ENCODE results near the gene ATF4.

ATF4 gene

DNA sequence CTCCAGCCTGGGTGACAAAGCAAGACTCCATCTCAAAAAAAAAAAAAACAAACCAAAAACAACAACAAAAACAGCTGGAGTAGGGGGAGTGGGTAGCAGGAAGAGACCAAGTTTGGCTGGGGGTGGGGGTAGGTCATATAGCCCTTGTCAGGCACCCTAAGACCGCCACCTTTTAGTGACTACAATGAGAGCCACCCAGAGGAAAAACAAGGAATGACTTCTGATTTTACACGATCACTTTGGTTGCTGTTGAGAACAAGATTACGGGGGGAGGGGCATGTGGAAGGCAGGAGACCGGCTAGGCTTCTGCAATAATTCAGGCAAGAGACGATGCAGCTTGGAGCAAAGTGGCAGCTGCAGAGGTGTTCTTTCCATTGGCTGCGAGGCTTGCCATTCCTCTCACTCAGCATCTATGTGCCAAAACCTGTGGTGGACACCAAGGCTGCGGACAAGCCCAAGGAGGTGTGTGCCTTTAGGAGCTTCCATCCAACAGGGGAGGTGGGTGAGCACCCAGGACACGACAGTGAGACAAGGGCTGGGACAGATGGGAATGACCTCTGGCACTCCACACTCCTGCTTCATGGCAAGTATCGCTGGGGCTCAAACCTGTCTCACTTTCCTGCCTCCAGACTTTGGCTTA is 10.4 kb downstream of the ATF4 start:
- no peak for DNase-seq

DNA sequence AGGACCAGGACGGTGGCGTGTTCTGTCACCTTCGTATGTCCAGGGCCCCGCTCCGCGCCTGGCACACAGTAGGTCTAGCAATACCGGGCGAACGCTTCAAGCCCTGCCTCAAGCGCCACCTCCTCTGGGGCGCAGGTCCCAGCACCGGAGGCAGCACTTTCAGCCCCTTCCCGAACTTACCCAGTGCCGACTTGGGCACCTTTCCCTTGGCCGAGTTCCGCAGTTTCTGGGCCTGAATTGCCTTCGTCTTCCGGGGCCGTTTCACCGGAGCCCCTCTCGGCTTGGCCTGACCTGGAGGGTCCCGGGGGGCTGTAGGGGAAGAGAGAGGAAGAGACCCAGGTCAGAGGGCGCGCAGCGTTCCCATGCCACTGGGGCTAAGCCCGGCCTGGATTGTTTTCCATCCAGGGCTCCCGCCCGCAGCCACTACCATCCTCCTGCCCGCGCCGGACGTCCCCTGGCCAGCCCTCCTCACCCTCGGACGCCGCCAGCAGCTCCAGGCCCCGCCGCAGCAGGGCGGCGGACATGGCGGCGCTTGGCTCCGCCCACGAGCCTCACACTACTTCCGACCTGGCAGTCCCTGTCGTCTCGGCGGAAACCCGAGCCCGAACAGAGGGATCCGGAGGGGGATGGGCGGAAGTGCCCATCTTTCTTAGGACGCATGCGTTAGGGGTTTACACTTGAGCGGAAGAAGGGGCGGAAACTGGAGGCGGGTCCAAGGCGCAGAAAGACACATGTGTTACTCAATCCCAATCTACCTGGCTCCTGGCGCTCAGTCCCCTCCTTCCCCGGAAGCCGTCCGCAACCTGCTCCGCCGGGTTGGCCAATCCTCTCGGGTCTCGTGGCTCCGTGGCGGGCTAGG is 12.1 kb downstream of the ATF4 start, which contains the start of gene RPS19BP1:
RPS19BP1 (minus strand) TSS at position 534 of the 859 bp plus-strand sequence; CDS start at position 524, 10 bp downstream.
- peak; percentile 99 for DNase-seq

GRCh38 chr22:39534092-39534506 is 13.7 kb downstream of the ATF4 start:
- no peak for DNase-seq

DNA sequence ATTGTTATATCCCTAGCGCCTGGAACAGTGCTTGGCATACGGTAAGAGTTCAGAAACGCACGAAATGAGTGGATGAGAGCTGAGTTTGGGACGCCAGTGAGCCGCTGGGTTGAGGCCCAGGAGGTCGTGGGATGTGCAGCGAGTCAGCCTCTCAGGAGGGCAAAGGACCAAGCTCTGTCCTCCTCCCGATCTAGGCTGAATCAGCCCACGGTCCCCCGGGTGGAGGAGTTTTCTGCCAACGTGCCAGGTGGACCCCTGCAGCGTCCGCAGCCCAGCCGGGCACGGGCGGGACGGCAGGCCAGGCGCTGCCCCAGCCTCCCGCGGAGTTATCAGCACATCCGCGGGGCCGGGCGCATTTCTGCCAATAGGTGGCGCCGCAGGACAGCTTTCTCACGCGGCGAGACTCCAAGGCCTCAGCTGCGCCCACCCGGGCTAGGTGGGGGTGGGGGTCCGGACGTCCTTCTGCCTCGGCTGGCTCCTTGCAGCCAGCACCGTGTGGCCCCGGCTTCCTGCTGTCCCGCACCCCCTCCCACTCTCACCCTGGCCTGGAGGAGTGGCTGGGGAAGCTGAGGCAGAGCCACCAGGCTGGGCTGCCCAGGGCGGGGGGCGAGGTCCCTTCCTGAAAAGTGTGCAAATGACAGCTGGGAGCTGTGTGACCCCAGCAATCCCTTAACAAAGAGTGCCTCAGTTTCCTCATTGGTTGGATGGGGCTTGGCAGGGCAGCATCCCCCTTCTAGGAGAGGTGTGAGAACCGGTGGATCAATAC is 14.4 kb downstream of the ATF4 start:
- peak; percentile 62 for DNase-seq

DNA sequence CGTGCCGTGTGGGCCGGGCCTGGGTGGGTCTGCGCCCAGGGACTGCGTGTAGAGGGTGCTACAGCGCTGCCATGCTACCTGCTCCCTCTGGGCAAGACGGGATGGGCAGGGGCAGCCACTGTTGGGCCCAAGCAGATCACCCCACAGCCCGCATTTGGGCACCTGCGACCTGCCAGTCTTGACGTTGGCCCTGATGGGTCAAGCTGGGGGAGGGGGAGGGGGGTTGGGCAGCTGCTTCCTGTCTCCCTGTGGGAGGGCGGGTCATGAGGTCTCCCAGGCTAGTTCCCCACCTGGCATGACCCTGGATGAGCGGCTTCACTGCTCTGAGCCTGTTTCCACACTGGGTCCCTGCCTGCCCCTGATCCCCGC is 15.0 kb downstream of the ATF4 start:
- DNase-seq: no peak

- no peak for DNase-seq
Observed at GRCh38 chr22:39535831-39536449, 15.6 kb downstream of the ATF4 start.

- DNase-seq: no peak
Observed at GRCh38 chr22:39536711-39537110, 16.3 kb downstream of the ATF4 start.

DNA sequence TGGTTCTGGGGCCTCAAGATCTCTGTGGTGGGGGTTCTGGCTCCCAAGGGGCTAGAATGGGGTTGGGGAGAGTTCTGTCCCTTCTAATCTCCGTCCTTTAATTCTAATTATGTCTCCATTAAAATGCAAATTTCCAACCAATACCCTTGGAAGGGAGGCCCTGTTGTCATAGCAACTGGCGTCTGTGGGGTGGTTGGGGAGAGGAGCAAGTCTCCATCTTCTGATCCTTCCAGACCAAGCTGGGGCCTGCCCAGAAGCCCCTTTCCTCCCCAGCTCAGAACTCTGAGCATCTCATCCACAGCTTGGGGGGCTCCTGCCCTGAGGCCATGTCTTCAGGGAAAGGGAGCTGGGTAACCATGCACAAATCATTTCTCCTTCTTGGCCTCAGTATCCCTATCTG is 17.6 kb downstream of the ATF4 start:
- DNase-seq: no peak

DNA sequence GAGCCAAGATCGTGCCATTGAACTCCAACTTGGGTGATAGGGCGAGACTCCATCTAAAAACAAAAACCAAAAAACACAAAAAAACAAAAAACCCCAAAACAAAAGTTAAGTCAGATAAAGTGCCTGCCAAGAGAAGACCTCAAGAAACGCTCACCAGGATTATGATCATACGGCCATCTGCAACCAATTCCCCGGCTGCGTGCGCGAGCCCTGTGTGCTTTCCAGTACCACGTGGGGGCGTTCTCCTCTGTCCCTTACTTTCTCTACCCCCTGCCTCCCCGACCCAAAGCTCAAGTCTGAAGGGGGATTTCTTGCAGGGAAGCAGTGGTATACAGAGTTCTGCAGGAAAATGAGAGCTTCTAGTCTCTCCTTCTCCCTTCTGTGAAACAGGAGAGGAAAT is 22.7 kb downstream of the ATF4 start:
- DNase-seq: no peak

DNA sequence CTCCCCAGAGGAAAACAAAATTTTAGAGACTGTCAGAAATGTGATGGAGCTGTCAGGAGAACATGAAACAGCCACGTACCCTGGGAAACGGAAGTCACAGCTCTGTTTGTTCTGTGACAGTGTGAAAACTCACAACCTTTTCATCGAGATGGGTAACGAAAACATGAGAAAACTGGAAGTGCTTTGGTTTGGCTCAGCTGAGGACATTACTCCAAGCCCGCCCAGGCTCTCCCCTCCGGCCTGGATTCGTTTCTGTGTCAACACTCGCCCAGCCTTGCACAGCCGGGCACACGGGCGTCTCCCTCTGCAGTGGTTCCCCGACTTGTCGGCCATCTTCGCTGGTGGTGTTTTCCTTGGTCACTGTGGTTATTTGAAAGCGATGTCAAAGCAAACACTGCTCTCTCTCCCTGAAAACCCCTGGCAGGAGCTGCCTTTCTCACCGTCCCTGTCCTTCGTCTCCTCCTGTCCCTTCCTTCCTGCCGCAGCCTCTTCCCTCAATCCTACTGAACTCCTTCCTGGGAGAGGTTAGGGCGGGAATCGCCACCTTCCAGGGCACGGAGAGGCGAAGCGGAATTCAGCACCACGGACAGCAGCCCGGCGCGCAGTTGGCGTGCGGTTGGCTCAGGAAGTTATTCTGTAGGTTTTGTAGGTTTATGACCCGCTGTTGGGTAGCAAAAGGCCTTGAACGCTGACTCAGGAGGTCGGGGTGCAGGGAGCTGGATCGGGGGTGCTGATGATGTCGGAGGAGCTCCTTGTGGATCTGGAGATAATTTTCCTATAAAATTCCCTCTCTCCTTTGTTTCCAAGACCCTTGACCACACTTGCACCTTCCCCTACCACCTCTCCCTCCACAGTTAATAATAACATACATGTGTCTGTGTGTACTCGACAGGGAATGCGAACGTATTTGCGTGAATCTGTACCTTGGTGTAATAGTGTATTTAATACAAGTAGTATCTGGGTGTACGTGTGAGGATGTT is 25.3 kb downstream of the ATF4 start:
- DNase-seq: peak; percentile 51

DNA sequence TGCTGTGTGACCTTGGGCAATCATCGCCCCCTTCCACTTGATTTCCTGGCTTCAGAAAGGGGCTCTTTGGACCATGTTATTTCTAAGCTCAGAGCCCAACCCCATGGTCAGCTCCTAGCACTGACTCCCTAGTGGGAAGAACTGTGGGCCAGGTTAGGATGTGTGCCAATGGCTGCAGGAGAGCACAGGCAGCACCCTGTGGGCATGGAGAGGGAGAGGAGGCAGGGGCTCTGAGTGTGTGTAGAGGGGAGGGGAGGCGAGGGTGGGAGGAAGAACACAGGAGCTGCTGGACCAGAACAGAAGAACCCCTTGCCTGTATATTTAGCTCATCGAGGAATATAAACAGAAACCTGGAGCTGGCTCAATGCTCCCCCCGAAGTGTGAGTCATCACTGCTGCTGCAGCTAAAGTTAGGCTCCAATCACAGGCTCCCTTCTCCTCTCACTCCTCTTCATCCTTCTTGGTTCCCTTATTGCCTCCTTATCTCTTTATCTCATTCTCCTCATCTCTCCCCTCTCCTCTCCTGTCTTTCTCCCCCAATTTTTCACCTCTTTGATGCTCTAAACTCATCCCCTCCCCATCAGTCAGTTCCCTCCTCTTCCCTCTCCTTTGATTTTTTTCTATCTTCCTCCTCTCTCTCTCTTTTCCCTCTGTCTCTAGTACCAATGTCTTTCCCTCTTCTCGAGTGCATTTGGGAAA is 26.7 kb downstream of the ATF4 start:
- DNase-seq: no peak

GRCh38 chr22:39547587-39547947 is 27.2 kb downstream of the ATF4 start:
- no peak for DNase-seq

DNA sequence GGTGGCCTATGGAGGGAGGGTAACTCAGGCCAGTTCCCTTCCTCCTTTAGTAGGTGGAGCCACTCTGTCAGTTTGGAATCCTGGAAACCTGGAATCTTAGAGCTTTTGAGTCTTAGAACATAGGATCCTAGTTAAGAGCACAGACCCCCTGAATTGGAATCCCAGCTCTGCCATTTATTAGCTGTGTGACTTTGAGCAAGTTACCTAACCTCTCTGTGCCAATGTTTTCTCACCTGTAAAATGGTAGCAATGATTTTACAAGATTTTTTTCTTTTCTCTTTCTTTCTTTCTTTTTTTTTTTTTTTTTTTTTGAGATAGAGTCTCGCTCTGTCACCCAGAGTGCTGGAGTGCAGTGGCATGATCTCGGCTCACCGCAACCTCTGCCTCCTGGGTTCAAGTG is 33.1 kb downstream of the ATF4 start:
- no peak for DNase-seq

GRCh38 chr22:39554151-39554550 is 33.8 kb downstream of the ATF4 start:
- no peak for DNase-seq

DNA sequence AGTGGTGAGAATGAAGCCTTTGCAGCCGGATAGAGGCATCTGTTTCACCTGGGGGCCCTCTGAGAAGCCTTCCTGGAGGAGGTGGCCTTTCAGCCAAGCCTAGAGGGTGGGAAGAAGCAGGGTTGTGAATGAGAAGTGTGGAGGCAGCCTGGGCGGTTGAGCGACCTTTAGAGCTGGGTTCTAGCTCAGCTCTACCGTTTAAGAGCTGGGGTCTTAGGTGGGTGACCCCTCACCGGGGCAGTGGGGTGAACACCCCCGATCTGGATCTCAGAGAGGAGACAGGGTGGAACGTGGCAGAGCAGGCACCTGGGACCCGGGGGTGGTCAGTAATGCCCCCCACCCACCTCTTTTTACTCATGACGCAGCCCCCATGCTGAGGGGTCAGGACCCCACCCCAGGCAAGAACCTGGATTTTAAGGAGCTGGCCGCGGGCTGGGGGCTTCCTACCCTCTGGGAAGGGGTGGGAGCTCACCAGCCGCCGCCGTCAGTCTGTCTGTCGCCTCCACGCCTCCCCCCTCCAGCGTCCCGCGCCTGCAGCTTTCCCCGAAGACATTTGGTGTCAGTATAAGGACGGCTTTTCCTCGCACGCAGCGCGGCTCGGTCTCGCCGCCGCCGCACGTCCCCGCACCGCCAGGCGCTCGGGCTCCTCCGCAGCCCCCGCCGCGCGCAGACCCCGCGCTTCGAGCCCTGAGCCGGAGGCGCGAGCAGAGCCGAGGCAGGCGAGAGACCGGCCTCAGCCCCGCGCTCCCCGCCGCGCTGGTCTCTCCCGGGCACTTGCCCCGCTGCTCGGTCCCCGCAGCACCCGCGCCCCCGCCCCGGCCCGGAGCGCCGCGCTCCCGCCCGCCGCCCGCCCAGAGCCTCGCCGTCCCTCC is 36.8 kb downstream of the ATF4 start:
- DNase-seq: peak; percentile 26

DNA sequence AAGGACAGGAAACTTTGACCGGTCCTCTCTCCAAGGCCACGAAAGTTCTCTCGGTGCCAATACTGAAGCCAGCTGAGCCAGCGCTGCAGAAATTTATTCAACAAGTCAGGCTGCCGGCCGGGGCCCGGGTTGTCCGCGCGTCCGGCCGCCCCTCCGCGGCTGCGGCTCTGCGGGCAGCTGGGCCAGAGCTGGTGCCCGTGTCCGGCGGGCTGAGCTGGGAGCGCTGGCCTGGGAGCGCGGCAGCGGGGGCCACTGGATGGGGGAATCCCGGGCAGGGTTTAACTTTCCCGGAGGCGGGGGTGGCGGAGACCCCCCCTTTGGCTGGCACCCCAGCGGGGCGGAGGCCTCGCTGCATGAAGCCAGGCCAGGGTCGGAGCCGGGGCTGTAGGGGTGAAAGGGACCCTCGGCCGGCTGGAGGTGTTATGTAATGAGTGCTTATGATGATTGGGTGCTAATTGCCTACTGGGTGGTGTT is 37.9 kb downstream of the ATF4 start:
- no peak for DNase-seq

- no peak for DNase-seq
Observed at GRCh38 chr22:39558950-39559349, 38.6 kb downstream of the ATF4 start.

- DNase-seq: no peak
Observed at GRCh38 chr22:39559456-39560105, 39.2 kb downstream of the ATF4 start.

DNA sequence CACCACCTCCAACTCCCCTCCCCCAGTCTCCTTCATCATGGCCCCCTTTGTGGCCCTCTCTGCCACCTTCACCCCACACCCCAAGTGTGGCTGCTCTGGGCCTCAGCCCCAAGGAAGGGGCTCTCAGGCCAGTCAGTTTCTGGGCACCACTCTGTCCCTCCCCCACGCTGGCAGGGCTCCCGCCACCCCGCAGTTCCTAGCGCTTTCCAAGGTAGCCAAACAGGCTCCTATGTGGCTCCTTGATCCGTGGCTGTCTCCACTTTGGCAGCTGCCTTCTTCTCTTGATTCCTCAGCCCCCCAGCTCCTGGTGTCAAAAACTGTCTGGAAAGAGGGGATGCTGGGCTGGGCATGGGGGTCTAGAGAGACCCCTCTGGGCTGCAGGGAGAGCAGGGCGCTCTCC is 39.8 kb downstream of the ATF4 start:
- no peak for DNase-seq
